Effector memory CD4-positive, alpha-beta T cell (primary cell): ENCODE measurements around the gene IGSF3.

ENCODE experiments used
- DNase-seq, 3 donors: peaks; one replicate each; pipeline ENCODE4 v3.0.0-alpha.2; 2020
- H3K27ac ChIP-seq: 2 replicates; pipeline ENCODE4 v1.7.0; 2013; ENCODE audit warnings: mild to moderate bottlenecking, low read length, moderate library complexity; ENCODE audit not compliant: insufficient read depth, poor library complexity, severe bottlenecking
- H3K27me3 ChIP-seq: replicated peaks from 2 replicates; pipeline ENCODE4 v1.7.0; 2013; ENCODE audit warnings: mild to moderate bottlenecking, low read length; ENCODE audit not compliant: insufficient read depth, control insufficient read depth, poor library complexity, severe bottlenecking
- H3K36me3 ChIP-seq: 2 replicates; pipeline ENCODE4 v1.7.0; 2013; ENCODE audit warnings: mild to moderate bottlenecking, low read length, moderate library complexity; ENCODE audit not compliant: control insufficient read depth, insufficient read depth
- H3K4me1 ChIP-seq: 2 replicates; pipeline ENCODE4 v1.7.0; 2013; ENCODE audit warnings: low read length, mild to moderate bottlenecking; ENCODE audit not compliant: control insufficient read depth, insufficient read depth, poor library complexity, severe bottlenecking
- H3K4me3 ChIP-seq: 2 replicates; pipeline ENCODE4 v1.7.0; 2013; ENCODE audit warnings: low read length, low read depth, mild to moderate bottlenecking; ENCODE audit not compliant: insufficient read depth, poor library complexity, severe bottlenecking
- H3K9me3 ChIP-seq: 2 replicates; pipeline ENCODE4 v1.7.0; 2013; ENCODE audit warnings: mild to moderate bottlenecking, low read length, moderate library complexity; ENCODE audit not compliant: control insufficient read depth

The IGSF3 gene

DNA sequence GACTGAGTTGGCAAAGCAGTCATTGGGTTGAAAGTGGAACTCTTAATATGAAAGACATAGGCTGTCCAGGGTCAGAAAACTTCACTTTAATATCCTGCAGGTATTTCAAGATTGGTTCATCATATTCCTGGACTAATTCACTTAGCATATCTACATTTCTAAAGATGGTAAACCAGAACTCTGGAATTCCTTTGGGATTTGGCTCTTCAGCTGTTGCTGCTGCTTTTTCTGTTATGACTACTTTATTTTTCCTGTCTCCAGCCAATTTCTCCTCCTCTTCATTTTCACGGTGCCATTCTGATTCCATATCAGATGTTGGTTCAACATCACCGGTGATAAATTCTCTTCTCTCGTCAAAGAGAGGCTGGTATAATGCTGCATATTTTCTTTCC lies 134.1 kb downstream of the IGSF3 start:
- no peak overlapping the region for H3K27ac ChIP-seq
- H3K4me3 ChIP-seq, result no peak overlapping the region

GRCh38 chr1:116532671-116533428 lies 134.7 kb downstream of the IGSF3 start:
- Histone ChIP-seq H3K36me3 (peaks cover 21% of the 10 kb centered on the region), H3K9me3 (no peaks in the 10 kb centered on the region), H3K4me3 (no peak overlapping the region)

More for the DNA sequence above, 134.1 kb downstream of the IGSF3 start:
- DNase-seq, result no peak
- Histone ChIP-seq H3K9me3 (no peaks in the 10 kb centered on the region), H3K4me1 (no peaks in the 10 kb centered on the region), H3K27me3 (no peaks in the 10 kb centered on the region), H3K36me3 (peaks cover 21% of the 10 kb centered on the region)

DNA sequence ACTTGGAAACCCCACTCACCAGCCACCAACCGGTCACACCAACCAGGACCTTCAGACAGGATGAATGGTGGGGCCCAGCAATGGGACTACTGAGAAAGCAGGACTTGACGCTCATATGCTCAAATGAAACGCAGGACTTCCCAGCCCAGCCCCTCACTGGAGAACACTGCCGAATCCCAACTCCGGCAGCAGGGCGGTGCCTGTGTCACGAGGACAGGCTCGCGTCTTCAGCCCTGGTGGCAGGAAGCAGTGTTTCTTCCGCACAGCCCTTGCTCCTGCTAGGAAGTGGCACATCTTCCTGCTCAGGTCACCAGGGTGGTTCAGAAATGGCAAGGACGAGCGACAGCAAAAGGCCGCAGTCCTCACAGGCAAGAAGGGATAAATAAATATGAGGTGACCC lies 135.6 kb downstream of the IGSF3 start:
- Histone ChIP-seq H3K27ac (no peak overlapping the region), H3K36me3 (peaks cover 21% of the 10 kb centered on the region), H3K27me3 (no peaks in the 10 kb centered on the region), H3K4me3 (no peak overlapping the region), H3K9me3 (no peaks in the 10 kb centered on the region), H3K4me1 (no peaks in the 10 kb centered on the region)
- DNase-seq, result no peak

More at GRCh38 chr1:116532671-116533428, 134.7 kb downstream of the IGSF3 start:
- H3K27me3 ChIP-seq, result no peaks in the 10 kb centered on the region
- H3K4me1 ChIP-seq, result no peaks in the 10 kb centered on the region
- DNase-seq, result no peak
- H3K27ac ChIP-seq, result no peak overlapping the region

- peaks cover 14% of the 10 kb centered on the region for H3K36me3 ChIP-seq
- no peaks in the 10 kb centered on the region for H3K27me3 ChIP-seq
- H3K4me1 ChIP-seq, result no peaks in the 10 kb centered on the region
- H3K27ac ChIP-seq, result no peak overlapping the region
- no peak overlapping the region for H3K4me3 ChIP-seq
- no peak for DNase-seq
- no peaks in the 10 kb centered on the region for H3K9me3 ChIP-seq
These were observed 137.9 kb downstream of the IGSF3 start for GRCh38 chr1:116529681-116530080.

- Histone ChIP-seq H3K36me3 (peaks cover 10% of the 10 kb centered on the region), H3K4me3 (no peak overlapping the region), H3K27me3 (no peaks in the 10 kb centered on the region), H3K27ac (no peak overlapping the region), H3K9me3 (no peaks in the 10 kb centered on the region), H3K4me1 (no peaks in the 10 kb centered on the region)
- DNase-seq, result no peak
These were observed 138.3 kb downstream of the IGSF3 start for GRCh38 chr1:116529199-116529631.

DNA sequence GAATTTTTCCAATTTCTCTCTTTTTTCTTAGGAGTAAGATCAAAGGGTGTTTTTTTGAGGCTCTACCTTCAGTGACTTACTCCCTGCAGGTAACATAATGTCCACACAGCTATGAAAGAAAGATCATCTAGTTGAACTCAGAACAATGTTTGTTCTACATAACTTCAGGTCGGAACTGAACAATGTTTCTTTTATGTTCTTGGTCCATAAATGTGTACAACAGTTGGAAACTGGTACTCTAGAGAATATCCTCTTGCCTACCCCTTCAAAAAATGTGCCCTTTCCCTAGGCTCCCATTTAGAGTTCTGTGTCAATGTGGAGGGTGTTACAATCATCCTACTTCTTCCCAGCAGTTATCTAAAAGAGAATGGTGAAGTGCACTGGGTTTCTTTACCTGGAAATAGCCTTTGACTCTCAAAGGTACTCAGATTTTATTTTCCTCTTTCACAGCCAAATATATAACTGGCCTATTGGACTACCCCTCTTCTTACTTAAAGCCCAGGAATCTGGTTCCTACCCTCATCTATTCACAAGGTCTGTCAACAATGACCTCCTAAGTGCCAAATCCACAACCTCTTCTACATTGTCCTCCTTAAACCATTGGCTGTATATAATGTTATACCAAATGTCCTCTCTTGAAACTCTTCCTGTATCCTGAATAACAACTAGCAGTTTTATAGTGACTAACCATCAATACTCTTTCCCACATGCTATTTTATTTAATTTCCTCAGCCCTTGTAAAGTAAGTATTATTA lies 139.0 kb downstream of the IGSF3 start:
- no peak overlapping the region for H3K27ac ChIP-seq
- H3K36me3 ChIP-seq, result peaks cover 4% of the 10 kb centered on the region
- no peaks in the 10 kb centered on the region for H3K9me3 ChIP-seq
- H3K27me3 ChIP-seq, result no peaks in the 10 kb centered on the region
- no peak for DNase-seq
- H3K4me1 ChIP-seq, result no peaks in the 10 kb centered on the region
- no peak overlapping the region for H3K4me3 ChIP-seq

DNA sequence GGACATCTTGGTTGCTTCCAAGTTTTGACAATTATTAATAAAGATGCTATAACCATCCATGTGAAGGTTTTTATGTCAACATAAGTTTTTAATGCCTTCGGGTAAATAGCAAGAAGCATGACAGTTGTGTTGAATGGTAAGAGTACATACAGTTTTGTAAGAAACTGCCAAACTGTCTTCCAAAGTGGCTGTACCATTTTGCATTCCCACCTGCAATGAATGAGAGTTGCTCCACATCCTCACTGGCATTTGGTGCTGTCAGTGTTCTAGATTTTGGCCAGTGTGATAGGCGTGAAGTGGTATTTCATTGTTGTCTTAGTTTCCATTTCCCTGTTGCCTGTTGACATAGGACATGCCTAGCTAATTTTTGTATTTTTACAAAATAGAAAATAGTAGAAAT lies 142.1 kb downstream of the IGSF3 start:
- H3K27me3 ChIP-seq, result no peaks in the 10 kb centered on the region
- no peaks in the 10 kb centered on the region for H3K36me3 ChIP-seq
- no peak overlapping the region for H3K27ac ChIP-seq
- DNase-seq, result no peak
- H3K9me3 ChIP-seq, result no peaks in the 10 kb centered on the region
- no peak overlapping the region for H3K4me3 ChIP-seq
- no peaks in the 10 kb centered on the region for H3K4me1 ChIP-seq
